Measurements from ENCODE around the gene FFAR1. TPM values are rescaled to one million over a fixed set of nuclear protein-coding genes. Genes with fewer than 3 reads are reported as not detected.

FFAR1 gene
- total RNA-seq, 1 donor from 2014 or later = 0.74 TPM

DNA sequence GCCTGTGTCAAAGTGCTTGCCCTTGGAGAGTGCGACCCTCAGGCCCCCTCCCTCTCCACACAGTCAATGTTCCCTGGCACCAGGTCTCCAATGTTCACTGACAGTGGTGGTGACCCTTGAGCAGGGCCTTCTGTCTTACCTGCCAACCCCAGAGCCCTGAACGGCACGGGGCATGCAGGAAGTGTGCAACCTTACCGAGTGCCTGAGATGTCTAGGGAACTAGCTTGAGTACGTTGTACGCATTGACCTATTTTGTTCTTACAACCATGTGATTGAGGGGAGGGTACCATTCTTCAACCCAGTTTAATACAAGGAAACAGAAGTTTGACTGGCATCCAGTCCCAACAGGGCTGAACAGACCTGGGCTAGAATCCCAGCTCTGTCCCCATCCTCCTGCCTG is 42.5 kb upstream of the FFAR1 start:
- Mint-ChIP-seq H3K4me3 (ENCODE audit: low read depth) (no peak overlapping the region), H3K27me3 (peaks cover 3% of the 10 kb centered on the region), H3K9me3 (ENCODE audit: low read depth) (no peaks in the 10 kb centered on the region), H3K4me1 (ENCODE audit: low read depth) (peaks cover 19% of the 10 kb centered on the region), H3K27ac (peak overlapping the region; percentile 49), H3K36me3 (ENCODE audit: insufficient read depth) (no peaks in the 10 kb centered on the region)
- TF ChIP-seq, protein P1, sequence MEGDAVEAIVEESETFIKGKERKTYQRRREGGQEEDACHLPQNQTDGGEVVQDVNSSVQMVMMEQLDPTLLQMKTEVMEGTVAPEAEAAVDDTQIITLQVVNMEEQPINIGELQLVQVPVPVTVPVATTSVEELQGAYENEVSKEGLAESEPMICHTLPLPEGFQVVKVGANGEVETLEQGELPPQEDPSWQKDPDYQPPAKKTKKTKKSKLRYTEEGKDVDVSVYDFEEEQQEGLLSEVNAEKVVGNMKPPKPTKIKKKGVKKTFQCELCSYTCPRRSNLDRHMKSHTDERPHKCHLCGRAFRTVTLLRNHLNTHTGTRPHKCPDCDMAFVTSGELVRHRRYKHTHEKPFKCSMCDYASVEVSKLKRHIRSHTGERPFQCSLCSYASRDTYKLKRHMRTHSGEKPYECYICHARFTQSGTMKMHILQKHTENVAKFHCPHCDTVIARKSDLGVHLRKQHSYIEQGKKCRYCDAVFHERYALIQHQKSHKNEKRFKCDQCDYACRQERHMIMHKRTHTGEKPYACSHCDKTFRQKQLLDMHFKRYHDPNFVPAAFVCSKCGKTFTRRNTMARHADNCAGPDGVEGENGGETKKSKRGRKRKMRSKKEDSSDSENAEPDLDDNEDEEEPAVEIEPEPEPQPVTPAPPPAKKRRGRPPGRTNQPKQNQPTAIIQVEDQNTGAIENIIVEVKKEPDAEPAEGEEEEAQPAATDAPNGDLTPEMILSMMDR (IDR thresholded peaks at IDR 0.05; ENCODE audit: unreplicated experiment) = no peak
- no peak for DNase-seq (ENCODE audit: low spot score, unreplicated experiment)

GRCh38 chr19:35306473-35307246 is 41.0 kb upstream of the FFAR1 start:
- Mint-ChIP-seq H3K4me1 (ENCODE audit: low read depth) (peaks cover 26% of the 10 kb centered on the region), H3K9me3 (ENCODE audit: low read depth) (no peaks in the 10 kb centered on the region), H3K4me3 (ENCODE audit: low read depth) (no peak overlapping the region), H3K27me3 (peaks cover 3% of the 10 kb centered on the region), H3K27ac (peak overlapping the region; percentile 49), H3K36me3 (ENCODE audit: insufficient read depth) (no peaks in the 10 kb centered on the region)
- TF ChIP-seq, protein P1 (IDR thresholded peaks at IDR 0.05; ENCODE audit: unreplicated experiment) = peak; percentile 45
- no peak for DNase-seq (ENCODE audit: low spot score, unreplicated experiment)

DNA sequence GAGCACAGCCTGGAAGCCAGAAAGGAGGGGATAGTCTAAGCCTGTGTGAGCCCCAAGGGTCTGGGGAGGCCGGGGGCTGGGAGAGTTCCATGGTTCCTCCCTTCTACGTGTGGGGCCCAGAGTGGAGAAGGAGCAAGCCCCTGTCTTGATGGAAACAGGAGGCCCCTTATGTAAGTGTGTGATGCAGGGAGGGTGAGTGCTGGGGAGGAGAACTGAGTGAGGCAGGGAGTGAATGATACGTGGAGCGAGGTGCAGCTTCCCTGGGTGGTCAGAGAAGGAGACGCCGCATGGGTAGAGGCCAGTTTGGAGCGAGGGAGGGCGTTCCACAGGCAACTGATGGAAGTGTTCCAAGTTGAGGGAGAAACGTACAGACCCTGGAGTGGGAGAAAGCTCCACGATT is 39.8 kb upstream of the FFAR1 start:
- Mint-ChIP-seq H3K36me3 (ENCODE audit: insufficient read depth) (no peaks in the 10 kb centered on the region), H3K4me1 (ENCODE audit: low read depth) (peaks cover 28% of the 10 kb centered on the region), H3K27me3 (peaks cover 3% of the 10 kb centered on the region), H3K4me3 (ENCODE audit: low read depth) (no peak overlapping the region), H3K27ac (no peak overlapping the region), H3K9me3 (ENCODE audit: low read depth) (no peaks in the 10 kb centered on the region)
- TF ChIP-seq, protein P1 (IDR thresholded peaks at IDR 0.05; ENCODE audit: unreplicated experiment) = no peak
- no peak for DNase-seq (ENCODE audit: low spot score, unreplicated experiment)

- TF ChIP-seq, protein P1 (IDR thresholded peaks at IDR 0.05; ENCODE audit: unreplicated experiment) = no peak
- peak overlapping the region; percentile 94 for H3K27ac Mint-ChIP-seq
- H3K4me3 Mint-ChIP-seq (ENCODE audit: low read depth) = peak overlapping the region; percentile 45
- H3K9me3 Mint-ChIP-seq (ENCODE audit: low read depth) = no peaks in the 10 kb centered on the region
- H3K4me1 Mint-ChIP-seq (ENCODE audit: low read depth) = peaks cover 28% of the 10 kb centered on the region
- H3K27me3 Mint-ChIP-seq = peaks cover under 1% of the 10 kb centered on the region
- DNase-seq (ENCODE audit: low spot score, unreplicated experiment) = no peak
- H3K36me3 Mint-ChIP-seq (ENCODE audit: insufficient read depth) = no peaks in the 10 kb centered on the region
These were observed 38.8 kb upstream of the FFAR1 start for GRCh38 chr19:35308910-35309309.

GRCh38 chr19:35309481-35310279 is 38.0 kb upstream of the FFAR1 start:
- peaks cover 28% of the 10 kb centered on the region for H3K4me1 Mint-ChIP-seq (ENCODE audit: low read depth)
- DNase-seq (ENCODE audit: low spot score, unreplicated experiment) = peak; percentile 26
- peak overlapping the region; percentile 94 for H3K27ac Mint-ChIP-seq
- H3K36me3 Mint-ChIP-seq (ENCODE audit: insufficient read depth) = no peaks in the 10 kb centered on the region
- H3K27me3 Mint-ChIP-seq = no peaks in the 10 kb centered on the region
- TF ChIP-seq, protein P1 (IDR thresholded peaks at IDR 0.05; ENCODE audit: unreplicated experiment) = no peak
- H3K4me3 Mint-ChIP-seq (ENCODE audit: low read depth) = peak overlapping the region; percentile 45
- no peaks in the 10 kb centered on the region for H3K9me3 Mint-ChIP-seq (ENCODE audit: low read depth)
